Measurements from ENCODE around the gene TNRC6C. TPM values are rescaled to one million over a fixed set of nuclear protein-coding genes. Genes with fewer than 3 reads are reported as not detected.
"Not testable (repeated sequence)": the region's sequence is repeated elsewhere in the genome, so short reads cannot be mapped to it uniquely, and the experiment has no call there.

TNRC6C gene
- total and polyA plus RNA-seq, 4 donors = 2.2 to 25.9 (median 13.8) TPM

DNA sequence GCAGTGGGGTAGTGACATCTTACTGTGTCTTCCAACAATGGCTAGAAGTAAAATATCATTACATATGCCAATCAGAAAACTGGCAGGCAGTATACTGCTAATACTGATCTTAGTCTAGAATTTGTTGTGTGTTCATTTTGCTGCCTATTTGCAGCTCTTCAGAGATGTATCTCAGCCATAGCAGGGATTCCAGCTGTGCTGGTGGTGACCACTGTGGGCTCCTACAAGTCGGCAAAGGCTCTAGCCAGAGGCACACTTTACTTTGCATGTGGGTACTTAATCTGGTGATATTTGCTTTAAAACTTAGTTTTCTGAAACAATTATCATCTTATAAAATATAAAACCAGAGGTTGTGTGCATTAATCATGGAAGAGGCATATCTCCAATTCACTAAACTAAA lies 100.1 kb downstream of the TNRC6C start:
- no peak for ATAC-seq (ENCODE audit: insufficient read depth, low FRiP score)
- no peak overlapping the region for H3K4me3 ChIP-seq
- no peak for DNase-seq
- peak overlapping the region in 1 of 2 donors; percentile 56 for H3K27ac ChIP-seq (ENCODE audit: low read depth in 1 of 2, low read length in 1 of 2)
- H3K9me3 ChIP-seq (ENCODE audit: control insufficient read depth in 4 of 4, insufficient read depth in 3 of 4, low read length in 3 of 4) = no peaks in the 10 kb centered on the region
- TF ChIP-seq, protein P1, sequence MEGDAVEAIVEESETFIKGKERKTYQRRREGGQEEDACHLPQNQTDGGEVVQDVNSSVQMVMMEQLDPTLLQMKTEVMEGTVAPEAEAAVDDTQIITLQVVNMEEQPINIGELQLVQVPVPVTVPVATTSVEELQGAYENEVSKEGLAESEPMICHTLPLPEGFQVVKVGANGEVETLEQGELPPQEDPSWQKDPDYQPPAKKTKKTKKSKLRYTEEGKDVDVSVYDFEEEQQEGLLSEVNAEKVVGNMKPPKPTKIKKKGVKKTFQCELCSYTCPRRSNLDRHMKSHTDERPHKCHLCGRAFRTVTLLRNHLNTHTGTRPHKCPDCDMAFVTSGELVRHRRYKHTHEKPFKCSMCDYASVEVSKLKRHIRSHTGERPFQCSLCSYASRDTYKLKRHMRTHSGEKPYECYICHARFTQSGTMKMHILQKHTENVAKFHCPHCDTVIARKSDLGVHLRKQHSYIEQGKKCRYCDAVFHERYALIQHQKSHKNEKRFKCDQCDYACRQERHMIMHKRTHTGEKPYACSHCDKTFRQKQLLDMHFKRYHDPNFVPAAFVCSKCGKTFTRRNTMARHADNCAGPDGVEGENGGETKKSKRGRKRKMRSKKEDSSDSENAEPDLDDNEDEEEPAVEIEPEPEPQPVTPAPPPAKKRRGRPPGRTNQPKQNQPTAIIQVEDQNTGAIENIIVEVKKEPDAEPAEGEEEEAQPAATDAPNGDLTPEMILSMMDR (IDR thresholded peaks at IDR 0.05; ENCODE audit: control extremely low read depth, extremely low read depth) = no peak
- WGBS, 2 donors = 87 to 94% methylated on average over 1 of the region's 1 CpG
- H3K9ac ChIP-seq (ENCODE audit: insufficient read depth in 1 of 2, low read length in 2 of 2) = no peak overlapping the region
- no peaks in the 10 kb centered on the region for H3K27me3 ChIP-seq (ENCODE audit: control insufficient read depth in 3 of 3, insufficient read depth in 3 of 3, low read length in 2 of 3)
- H3K36me3 ChIP-seq (ENCODE audit: control insufficient read depth in 4 of 4, insufficient read depth in 4 of 4, low read length in 4 of 4) = peaks cover 5 to 18% (median 11%) of the 10 kb centered on the region in 4 donors
- peaks cover 0 to 10% (median 6%) of the 10 kb centered on the region in 5 donors for H3K4me1 ChIP-seq (ENCODE audit: control insufficient read depth in 5 of 5, insufficient read depth in 5 of 5, low read length in 5 of 5)

DNA sequence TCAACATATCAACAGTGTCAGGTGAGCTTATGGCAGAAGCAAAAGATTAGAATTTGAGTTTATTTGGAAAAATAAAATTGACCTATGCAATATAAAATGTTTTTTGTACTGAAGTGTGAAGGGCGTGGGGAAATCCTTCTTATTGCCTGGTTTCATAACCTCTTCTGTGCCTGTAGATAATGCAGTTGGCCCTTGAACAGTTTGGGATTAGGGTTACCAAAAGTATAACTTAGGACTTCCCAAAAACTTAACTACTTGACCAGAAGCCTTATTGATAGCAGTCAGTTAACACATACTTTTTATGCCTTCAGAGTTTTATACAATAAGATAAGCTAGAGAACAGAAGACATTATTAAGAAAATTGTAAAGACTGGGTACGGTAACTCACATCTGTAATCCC lies 104.1 kb downstream of the TNRC6C start:
- H3K9me3 ChIP-seq (ENCODE audit: control insufficient read depth in 4 of 4, insufficient read depth in 3 of 4, low read length in 3 of 4) = no peaks in the 10 kb centered on the region
- DNase-seq (no peak), ATAC-seq (ENCODE audit: insufficient read depth, low FRiP score) (no peak)
- WGBS, 2 donors = 75 to 93% methylated on average over 2 of the region's 2 CpGs
- TF ChIP-seq, protein P1 (IDR thresholded peaks at IDR 0.05; ENCODE audit: control extremely low read depth, extremely low read depth) = no peak
- H3K36me3 ChIP-seq (ENCODE audit: control insufficient read depth in 4 of 4, insufficient read depth in 4 of 4, low read length in 4 of 4) = peaks cover 2 to 8% (median 5%) of the 10 kb centered on the region in 4 donors
- no peak overlapping the region for H3K27ac ChIP-seq (ENCODE audit: low read depth in 1 of 2, low read length in 1 of 2)
- peaks cover 0 to 9% (median 6%) of the 10 kb centered on the region in 5 donors for H3K4me1 ChIP-seq (ENCODE audit: control insufficient read depth in 5 of 5, insufficient read depth in 5 of 5, low read length in 5 of 5)
- H3K9ac ChIP-seq (ENCODE audit: insufficient read depth in 1 of 2, low read length in 2 of 2) = peak overlapping the region in 1 of 2 donors; percentile 1
- no peaks in the 10 kb centered on the region for H3K27me3 ChIP-seq (ENCODE audit: control insufficient read depth in 3 of 3, insufficient read depth in 3 of 3, low read length in 2 of 3)
- no peak overlapping the region for H3K4me3 ChIP-seq

DNA sequence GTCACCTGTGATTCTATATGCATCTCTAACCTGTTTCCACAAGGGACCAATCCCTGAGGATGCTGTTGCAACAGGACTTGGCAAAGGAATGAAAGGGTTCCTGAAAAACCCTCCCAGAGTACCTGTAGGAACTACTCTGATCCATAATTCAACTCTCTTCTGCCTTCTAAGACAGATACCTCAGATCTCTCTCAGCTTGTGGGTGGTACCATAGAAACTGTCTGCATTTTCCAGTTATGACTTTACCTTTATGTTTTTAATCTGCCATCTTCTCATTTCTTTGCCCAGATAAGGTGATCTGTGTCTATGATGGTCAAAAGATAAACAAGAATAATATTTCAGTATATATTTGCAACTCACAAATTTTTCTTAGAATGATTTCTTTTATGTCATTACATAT lies 105.0 kb downstream of the TNRC6C start:
- DNase-seq (no peak), ATAC-seq (ENCODE audit: insufficient read depth, low FRiP score) (no peak)
- H3K4me1 ChIP-seq (ENCODE audit: control insufficient read depth in 5 of 5, insufficient read depth in 5 of 5, low read length in 5 of 5) = peaks cover 0 to 5% (median 2%) of the 10 kb centered on the region in 5 donors
- H3K27me3 ChIP-seq (ENCODE audit: control insufficient read depth in 3 of 3, insufficient read depth in 3 of 3, low read length in 2 of 3) = no peaks in the 10 kb centered on the region
- no peak overlapping the region for H3K9ac ChIP-seq (ENCODE audit: insufficient read depth in 1 of 2, low read length in 2 of 2)
- H3K27ac ChIP-seq (ENCODE audit: low read depth in 1 of 2, low read length in 1 of 2) = no peak overlapping the region
- TF ChIP-seq, protein P1 (IDR thresholded peaks at IDR 0.05; ENCODE audit: control extremely low read depth, extremely low read depth) = no peak
- H3K36me3 ChIP-seq (ENCODE audit: control insufficient read depth in 4 of 4, insufficient read depth in 4 of 4, low read length in 4 of 4) = peaks cover 3 to 16% (median 7%) of the 10 kb centered on the region in 4 donors
- no peak overlapping the region for H3K4me3 ChIP-seq
- H3K9me3 ChIP-seq (ENCODE audit: control insufficient read depth in 4 of 4, insufficient read depth in 3 of 4, low read length in 3 of 4) = no peaks in the 10 kb centered on the region

DNA sequence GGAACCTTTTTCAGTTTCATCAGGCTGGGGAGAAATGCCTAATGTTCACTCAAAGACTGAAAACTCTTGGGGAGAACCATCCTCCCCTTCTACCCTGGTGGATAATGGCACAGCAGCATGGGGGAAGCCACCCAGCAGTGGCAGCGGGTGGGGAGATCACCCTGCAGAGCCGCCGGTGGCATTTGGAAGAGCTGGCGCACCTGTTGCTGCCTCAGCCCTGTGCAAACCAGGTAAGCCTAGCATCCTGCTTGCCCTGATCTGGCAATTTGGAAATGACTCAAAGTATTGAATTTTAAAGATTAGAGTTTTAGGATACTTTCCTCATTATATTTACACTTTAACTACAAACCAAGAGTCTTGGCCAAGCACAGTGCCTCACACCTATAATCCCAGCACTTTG lies 106.2 kb downstream of the TNRC6C start:
- WGBS, 2 donors = 98 to 100% methylated on average over 4 of the region's 4 CpGs
- no peak for ATAC-seq (ENCODE audit: insufficient read depth, low FRiP score)
- no peak overlapping the region for H3K4me3 ChIP-seq
- no peak overlapping the region for H3K27ac ChIP-seq (ENCODE audit: low read depth in 1 of 2, low read length in 1 of 2)
- H3K9ac ChIP-seq (ENCODE audit: insufficient read depth in 1 of 2, low read length in 2 of 2) = no peak overlapping the region
- no peaks in the 10 kb centered on the region for H3K9me3 ChIP-seq (ENCODE audit: control insufficient read depth in 4 of 4, insufficient read depth in 3 of 4, low read length in 3 of 4)
- peaks cover 3 to 20% (median 12%) of the 10 kb centered on the region in 4 donors for H3K36me3 ChIP-seq (ENCODE audit: control insufficient read depth in 4 of 4, insufficient read depth in 4 of 4, low read length in 4 of 4)
- H3K27me3 ChIP-seq (ENCODE audit: control insufficient read depth in 3 of 3, insufficient read depth in 3 of 3, low read length in 2 of 3) = no peaks in the 10 kb centered on the region
- H3K4me1 ChIP-seq (ENCODE audit: control insufficient read depth in 5 of 5, insufficient read depth in 5 of 5, low read length in 5 of 5) = peaks cover 0 to 2% (median 0%) of the 10 kb centered on the region in 5 donors
- no peak for DNase-seq
- TF ChIP-seq, protein P1 (IDR thresholded peaks at IDR 0.05; ENCODE audit: control extremely low read depth, extremely low read depth) = no peak

DNA sequence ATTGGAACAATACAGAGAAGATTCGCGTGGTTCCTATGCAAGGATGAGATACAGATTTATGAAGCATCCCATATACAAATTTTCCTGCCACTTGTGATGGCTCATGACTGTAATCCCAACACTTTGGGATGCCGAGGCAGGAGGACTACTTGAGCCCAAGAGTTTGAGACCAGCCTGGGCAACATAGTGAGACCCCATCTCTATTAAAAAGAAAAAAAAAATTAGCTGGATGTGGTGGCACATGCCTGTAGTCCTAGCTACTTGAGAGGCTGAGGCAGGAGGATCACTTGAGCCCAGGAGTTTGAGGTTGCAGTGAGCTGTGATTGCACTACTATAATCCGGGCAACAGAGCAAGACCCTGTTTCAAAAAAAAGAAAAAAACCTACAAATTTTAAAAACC lies 108.5 kb downstream of the TNRC6C start:
- H3K27ac ChIP-seq (ENCODE audit: low read depth in 1 of 2, low read length in 1 of 2); H3K9ac ChIP-seq (ENCODE audit: insufficient read depth in 1 of 2, low read length in 2 of 2); H3K27me3 ChIP-seq (ENCODE audit: control insufficient read depth in 3 of 3, insufficient read depth in 3 of 3, low read length in 2 of 3); ATAC-seq (ENCODE audit: insufficient read depth, low FRiP score); H3K4me1 ChIP-seq (ENCODE audit: control insufficient read depth in 5 of 5, insufficient read depth in 5 of 5, low read length in 5 of 5); DNase-seq; H3K9me3 ChIP-seq (ENCODE audit: control insufficient read depth in 4 of 4, insufficient read depth in 3 of 4, low read length in 3 of 4); H3K4me3 ChIP-seq: not testable (repeated sequence)
- H3K36me3 ChIP-seq (ENCODE audit: control insufficient read depth in 4 of 4, insufficient read depth in 4 of 4, low read length in 4 of 4) = peaks cover 10 to 32% (median 19%) of the 10 kb centered on the region in 4 donors
- 93 to 99% methylated on average over 4 of the region's 4 CpGs for whole genome bisulfite sequencing, 2 donors

Measured in lung (tissue), 12 donors.